WTC11 (cell line): ENCODE results near the gene GRXCR2. TPM values are rescaled to one million over a fixed set of nuclear protein-coding genes. Genes with fewer than 3 reads are reported as not detected.

Source experiments
- ATAC-seq: fragments of 200-7000 bp; cut with Tn5 transposase; 2 replicates; pipeline ENCODE4 v1.10.0; 2021; ENCODE audit warnings: mild to moderate bottlenecking, moderate library complexity
- CTCF ChIA-PET: fragments of 300-600 bp; sonication (Branson Sonifier 250); formaldehyde crosslinking; loops from one replicate; lab custom pipeline; 2021; ENCODE audit warnings: antibody characterized with exemption; lab: Charles Lee
- POLR2A ChIA-PET: fragments of 350-600 bp; sonication (Branson Sonifier 250); formaldehyde crosslinking; loops from one replicate; lab custom pipeline; 2021; ENCODE audit warnings: antibody characterized with exemption; lab: Charles Lee
- DNase-seq: peaks from one replicate; pipeline ENCODE4 v3.0.0; 2021; ENCODE audit warnings: low spot score
- H3K27ac Mint-ChIP-seq: 2 replicates; pipeline ENCODE4 v1.8.0; 2021; ENCODE audit warnings: mixed read lengths
- H3K27me3 Mint-ChIP-seq: 2 replicates; pipeline ENCODE4 v1.8.0; 2021; ENCODE audit warnings: low read depth, mild to moderate bottlenecking, moderate library complexity, mixed read lengths
- H3K36me3 Mint-ChIP-seq: 2 replicates; pipeline ENCODE4 v1.8.0; 2021; ENCODE audit warnings: mixed read lengths
- H3K4me1 Mint-ChIP-seq: 2 replicates; pipeline ENCODE4 v1.8.0; 2022; ENCODE audit warnings: mixed read lengths
- H3K4me3 Mint-ChIP-seq: 2 replicates; pipeline ENCODE4 v1.8.0; 2021; ENCODE audit warnings: mild to moderate bottlenecking, moderate library complexity, mixed read lengths
- H3K9me3 Mint-ChIP-seq: 2 replicates; pipeline ENCODE4 v1.8.0; 2021; ENCODE audit warnings: mixed read lengths
- CREM ChIP-seq: sonication (generic); formaldehyde crosslinking; IDR thresholded peaks from 2 replicates; pipeline ENCODE4 v1.8.1; 2022; ENCODE audit warnings: mild to moderate bottlenecking, missing genetic modification reagents, moderate library complexity
- CTCF ChIP-seq: fragments of 200-600 bp; IDR thresholded peaks from 2 replicates; pipeline ENCODE4 v1.8.0; 2022; ENCODE audit warnings: antibody characterized with exemption
- ELF4 ChIP-seq: sonication (generic); formaldehyde crosslinking; IDR thresholded peaks from 2 replicates; pipeline ENCODE4 v1.8.1; 2022; ENCODE audit warnings: low read depth, mild to moderate bottlenecking, moderate library complexity, missing genetic modification reagents
- IRF1 ChIP-seq: sonication (generic); formaldehyde crosslinking; IDR thresholded peaks from 2 replicates; pipeline ENCODE4 v1.8.0; 2023; ENCODE audit warnings: missing genetic modification reagents
- IRF2 ChIP-seq: sonication (generic); formaldehyde crosslinking; IDR thresholded peaks from 2 replicates; pipeline ENCODE4 v1.8.0; 2022; ENCODE audit warnings: low read depth, missing genetic modification reagents, borderline replicate concordance
- NFATC4 ChIP-seq: fragments of 250-450 bp; sonication (Bioruptor Pico); IDR thresholded peaks from 2 replicates; pipeline ENCODE4 v1.9.0; 2021; ENCODE audit warnings: mild to moderate bottlenecking
- TEAD4 ChIP-seq: sonication (generic); formaldehyde crosslinking; IDR thresholded peaks from 2 replicates; pipeline ENCODE4 v1.8.0; 2022; ENCODE audit warnings: mild to moderate bottlenecking, missing genetic modification reagents
- USF2 ChIP-seq: sonication (generic); formaldehyde crosslinking; IDR thresholded peaks from 2 replicates; pipeline ENCODE4 v1.8.1; 2023; ENCODE audit warnings: mild to moderate bottlenecking, missing genetic modification reagents, moderate library complexity
- ZNF232 ChIP-seq: sonication (generic); formaldehyde crosslinking; IDR thresholded peaks from 2 replicates; pipeline ENCODE4 v1.8.0; 2022; ENCODE audit warnings: mild to moderate bottlenecking, missing genetic modification reagents
- ZNF263 ChIP-seq: sonication (generic); formaldehyde crosslinking; IDR thresholded peaks from 2 replicates; pipeline ENCODE4 v1.8.1; 2022; ENCODE audit warnings: low read depth, mild to moderate bottlenecking, moderate library complexity, missing genetic modification reagents
- total RNA-seq: library from RNA; stranded (reverse); gene quantifications from 3 replicates; pipeline ENCODE4 v1.2.3, GENCODE V29; 2021
- TF ChIP-seq, protein P1 (sequence below): fragments of 250-450 bp; sonication (Bioruptor Pico); IDR thresholded peaks from 2 replicates; pipeline ENCODE4 v1.9.0; 2021; ENCODE audit warnings: mild to moderate bottlenecking
- TF ChIP-seq, protein P2 (sequence below): sonication (generic); formaldehyde crosslinking; IDR thresholded peaks from 2 replicates; pipeline ENCODE4 v1.8.1; 2023; ENCODE audit warnings: mild to moderate bottlenecking, missing genetic modification reagents
- TF ChIP-seq, protein P3 (sequence below): sonication (generic); formaldehyde crosslinking; IDR thresholded peaks from 2 replicates; pipeline ENCODE4 v1.8.0; 2023; ENCODE audit warnings: mild to moderate bottlenecking, missing genetic modification reagents

Gene GRXCR2
- total RNA-seq, 1 experiment from 2014 or later = not detected

DNA sequence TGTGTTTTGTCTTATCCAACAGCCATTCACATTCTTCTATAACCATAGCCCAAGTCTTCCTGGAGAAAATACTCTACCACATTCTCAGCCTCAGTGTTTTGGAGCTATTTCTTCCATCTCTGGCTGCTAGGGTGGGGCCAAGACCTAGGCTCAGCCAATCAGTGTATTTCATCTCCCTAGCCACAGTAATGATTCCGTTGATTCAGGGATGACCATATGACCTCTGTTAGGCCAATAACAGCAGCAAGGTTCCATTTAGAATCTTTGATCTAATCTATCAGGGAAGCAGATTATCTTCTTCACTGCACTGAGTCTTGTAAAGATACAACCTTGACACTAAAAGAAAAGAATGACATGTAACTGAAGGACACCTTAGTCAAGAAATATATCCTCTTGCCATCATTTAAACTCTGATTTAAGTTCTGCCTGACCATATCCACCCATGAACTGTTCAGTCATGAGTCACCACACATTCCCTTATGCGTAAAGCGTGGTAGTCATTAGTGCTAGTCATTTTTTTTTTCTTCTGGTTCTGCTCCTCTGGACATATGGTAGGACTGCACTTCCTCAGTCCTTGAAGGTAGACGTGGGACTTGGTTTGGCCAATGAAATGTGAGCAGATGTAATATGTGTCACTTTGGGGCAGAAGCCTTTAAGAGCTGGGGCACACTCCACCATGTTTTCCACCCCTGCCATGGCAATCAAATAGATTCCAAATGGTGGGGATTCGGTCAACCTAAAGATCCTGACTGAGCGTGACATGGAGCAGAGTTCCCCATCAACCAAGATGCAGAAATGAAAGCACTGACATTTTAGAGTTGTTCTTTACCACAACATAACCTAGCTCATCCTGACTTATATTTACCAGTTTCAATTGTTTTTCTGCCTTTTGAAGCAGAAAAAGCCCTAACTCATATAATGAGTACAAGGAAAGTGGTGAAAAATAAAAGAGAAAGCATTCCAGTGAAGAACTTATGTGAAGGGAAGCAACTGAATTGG is 25.0 kb downstream of the GRXCR2 start:
- no peak overlapping the region for H3K4me3 Mint-ChIP-seq

GRCh38 chr5:145846081-145846480 is 26.7 kb downstream of the GRXCR2 start:
- DNase-seq (no peak), ATAC-seq (no peak)
- no peaks in the 10 kb centered on the region for H3K9me3 Mint-ChIP-seq
- H3K27me3 Mint-ChIP-seq = no peaks in the 10 kb centered on the region; the same call in none of the 2 replicates
- no peaks in the 10 kb centered on the region for H3K36me3 Mint-ChIP-seq
- ChIA-PET POLR2A (no interaction called here), CTCF (interaction anchor here (1.3 kb wide), 1 partner anchor 11 kb away, joined by 3 read pairs; the partner anchor contains the start of gene PRELID2)
- TF ChIP-seq TEAD4 (CRISPR knock-in tag) = no peak
- H3K4me3 Mint-ChIP-seq = no peak overlapping the region
- no peaks in the 10 kb centered on the region for H3K4me1 Mint-ChIP-seq
- no peak overlapping the region for H3K27ac Mint-ChIP-seq

More for the DNA sequence above, 25.0 kb downstream of the GRXCR2 start:
- POLR2A ChIA-PET = no interaction called here
- Mint-ChIP-seq H3K27me3 (no peaks in the 10 kb centered on the region; the same call in none of the 2 replicates), H3K27ac (no peak overlapping the region), H3K9me3 (no peaks in the 10 kb centered on the region), H3K4me1 (no peaks in the 10 kb centered on the region), H3K36me3 (no peaks in the 10 kb centered on the region)
- CTCF ChIA-PET = interaction anchor here (1.3 kb wide), 1 partner anchor 12 kb away, joined by 3 read pairs; the partner anchor contains the start of gene PRELID2
- TF ChIP-seq NFATC4 (no peak), IRF1 (no peak), CREM (no peak), IRF2 (CRISPR knock-in tag) (no peak)
- TF ChIP-seq, protein P1, sequence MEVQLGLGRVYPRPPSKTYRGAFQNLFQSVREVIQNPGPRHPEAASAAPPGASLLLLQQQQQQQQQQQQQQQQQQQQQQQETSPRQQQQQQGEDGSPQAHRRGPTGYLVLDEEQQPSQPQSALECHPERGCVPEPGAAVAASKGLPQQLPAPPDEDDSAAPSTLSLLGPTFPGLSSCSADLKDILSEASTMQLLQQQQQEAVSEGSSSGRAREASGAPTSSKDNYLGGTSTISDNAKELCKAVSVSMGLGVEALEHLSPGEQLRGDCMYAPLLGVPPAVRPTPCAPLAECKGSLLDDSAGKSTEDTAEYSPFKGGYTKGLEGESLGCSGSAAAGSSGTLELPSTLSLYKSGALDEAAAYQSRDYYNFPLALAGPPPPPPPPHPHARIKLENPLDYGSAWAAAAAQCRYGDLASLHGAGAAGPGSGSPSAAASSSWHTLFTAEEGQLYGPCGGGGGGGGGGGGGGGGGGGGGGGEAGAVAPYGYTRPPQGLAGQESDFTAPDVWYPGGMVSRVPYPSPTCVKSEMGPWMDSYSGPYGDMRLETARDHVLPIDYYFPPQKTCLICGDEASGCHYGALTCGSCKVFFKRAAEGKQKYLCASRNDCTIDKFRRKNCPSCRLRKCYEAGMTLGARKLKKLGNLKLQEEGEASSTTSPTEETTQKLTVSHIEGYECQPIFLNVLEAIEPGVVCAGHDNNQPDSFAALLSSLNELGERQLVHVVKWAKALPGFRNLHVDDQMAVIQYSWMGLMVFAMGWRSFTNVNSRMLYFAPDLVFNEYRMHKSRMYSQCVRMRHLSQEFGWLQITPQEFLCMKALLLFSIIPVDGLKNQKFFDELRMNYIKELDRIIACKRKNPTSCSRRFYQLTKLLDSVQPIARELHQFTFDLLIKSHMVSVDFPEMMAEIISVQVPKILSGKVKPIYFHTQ (CRISPR knock-in tag) = no peak
- no peak for DNase-seq
- ATAC-seq = no peak

DNA sequence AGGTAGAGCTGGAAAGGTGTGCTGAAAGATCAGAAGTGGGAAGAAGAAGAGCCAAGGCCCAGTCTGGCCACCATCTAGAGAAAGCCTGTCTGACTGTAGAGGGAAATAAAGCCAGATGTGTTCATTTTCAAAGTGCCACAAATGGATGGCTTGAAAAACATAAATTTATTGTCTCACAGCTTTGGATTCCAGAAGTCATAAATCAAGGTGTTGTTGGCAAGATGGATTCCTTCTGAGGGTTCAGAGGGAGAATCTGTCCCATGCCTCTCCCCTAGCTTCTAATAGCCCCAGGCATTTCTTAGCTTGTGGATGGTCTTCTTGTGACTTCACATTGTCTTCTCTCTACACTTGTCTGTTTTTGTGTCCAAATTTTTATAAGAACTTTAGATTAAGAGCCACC is 31.5 kb downstream of the GRXCR2 start:
- no peak for DNase-seq
- H3K36me3 Mint-ChIP-seq = no peaks in the 10 kb centered on the region
- H3K27ac Mint-ChIP-seq = no peak overlapping the region
- no peak for TF ChIP-seq ZNF232 (CRISPR knock-in tag)
- H3K4me1 Mint-ChIP-seq = no peaks in the 10 kb centered on the region
- no peak for ATAC-seq
- H3K9me3 Mint-ChIP-seq = no peaks in the 10 kb centered on the region
- peaks cover 8% of the 10 kb centered on the region for H3K27me3 Mint-ChIP-seq
- POLR2A ChIA-PET = no interaction called here
- H3K4me3 Mint-ChIP-seq = no peak overlapping the region
- CTCF ChIA-PET = interaction anchor here (1.2 kb wide), 1 partner anchor 47 kb away, joined by 3 read pairs; no protein-coding TSS in a partner anchor

GRCh38 chr5:145840458-145841132 is 32.2 kb downstream of the GRXCR2 start:
- CTCF ChIA-PET = no interaction called here
- no peak overlapping the region for H3K27ac Mint-ChIP-seq
- no peaks in the 10 kb centered on the region for H3K9me3 Mint-ChIP-seq
- H3K4me1 Mint-ChIP-seq = peaks cover 4% of the 10 kb centered on the region; the same call in 1 of the 2 replicates
- no peaks in the 10 kb centered on the region for H3K36me3 Mint-ChIP-seq
- DNase-seq (no peak), ATAC-seq (no peak)
- H3K27me3 Mint-ChIP-seq = peaks cover 15% of the 10 kb centered on the region
- H3K4me3 Mint-ChIP-seq = no peak overlapping the region
- POLR2A ChIA-PET = no interaction called here
- TF ChIP-seq, protein P2, sequence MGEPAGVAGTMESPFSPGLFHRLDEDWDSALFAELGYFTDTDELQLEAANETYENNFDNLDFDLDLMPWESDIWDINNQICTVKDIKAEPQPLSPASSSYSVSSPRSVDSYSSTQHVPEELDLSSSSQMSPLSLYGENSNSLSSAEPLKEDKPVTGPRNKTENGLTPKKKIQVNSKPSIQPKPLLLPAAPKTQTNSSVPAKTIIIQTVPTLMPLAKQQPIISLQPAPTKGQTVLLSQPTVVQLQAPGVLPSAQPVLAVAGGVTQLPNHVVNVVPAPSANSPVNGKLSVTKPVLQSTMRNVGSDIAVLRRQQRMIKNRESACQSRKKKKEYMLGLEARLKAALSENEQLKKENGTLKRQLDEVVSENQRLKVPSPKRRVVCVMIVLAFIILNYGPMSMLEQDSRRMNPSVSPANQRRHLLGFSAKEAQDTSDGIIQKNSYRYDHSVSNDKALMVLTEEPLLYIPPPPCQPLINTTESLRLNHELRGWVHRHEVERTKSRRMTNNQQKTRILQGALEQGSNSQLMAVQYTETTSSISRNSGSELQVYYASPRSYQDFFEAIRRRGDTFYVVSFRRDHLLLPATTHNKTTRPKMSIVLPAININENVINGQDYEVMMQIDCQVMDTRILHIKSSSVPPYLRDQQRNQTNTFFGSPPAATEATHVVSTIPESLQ = no peak
- TF ChIP-seq, protein P3, sequence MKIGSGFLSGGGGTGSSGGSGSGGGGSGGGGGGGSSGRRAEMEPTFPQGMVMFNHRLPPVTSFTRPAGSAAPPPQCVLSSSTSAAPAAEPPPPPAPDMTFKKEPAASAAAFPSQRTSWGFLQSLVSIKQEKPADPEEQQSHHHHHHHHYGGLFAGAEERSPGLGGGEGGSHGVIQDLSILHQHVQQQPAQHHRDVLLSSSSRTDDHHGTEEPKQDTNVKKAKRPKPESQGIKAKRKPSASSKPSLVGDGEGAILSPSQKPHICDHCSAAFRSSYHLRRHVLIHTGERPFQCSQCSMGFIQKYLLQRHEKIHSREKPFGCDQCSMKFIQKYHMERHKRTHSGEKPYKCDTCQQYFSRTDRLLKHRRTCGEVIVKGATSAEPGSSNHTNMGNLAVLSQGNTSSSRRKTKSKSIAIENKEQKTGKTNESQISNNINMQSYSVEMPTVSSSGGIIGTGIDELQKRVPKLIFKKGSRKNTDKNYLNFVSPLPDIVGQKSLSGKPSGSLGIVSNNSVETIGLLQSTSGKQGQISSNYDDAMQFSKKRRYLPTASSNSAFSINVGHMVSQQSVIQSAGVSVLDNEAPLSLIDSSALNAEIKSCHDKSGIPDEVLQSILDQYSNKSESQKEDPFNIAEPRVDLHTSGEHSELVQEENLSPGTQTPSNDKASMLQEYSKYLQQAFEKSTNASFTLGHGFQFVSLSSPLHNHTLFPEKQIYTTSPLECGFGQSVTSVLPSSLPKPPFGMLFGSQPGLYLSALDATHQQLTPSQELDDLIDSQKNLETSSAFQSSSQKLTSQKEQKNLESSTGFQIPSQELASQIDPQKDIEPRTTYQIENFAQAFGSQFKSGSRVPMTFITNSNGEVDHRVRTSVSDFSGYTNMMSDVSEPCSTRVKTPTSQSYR (CRISPR knock-in tag) = no peak
- no peak for TF ChIP-seq ZNF263 (CRISPR knock-in tag)
- no peak for TF ChIP-seq ELF4 (CRISPR knock-in tag)
- no peak for TF ChIP-seq USF2 (CRISPR knock-in tag)
- no peak for TF ChIP-seq CTCF
